ENCODE data around the gene CHRNA1.

The CHRNA1 gene

DNA sequence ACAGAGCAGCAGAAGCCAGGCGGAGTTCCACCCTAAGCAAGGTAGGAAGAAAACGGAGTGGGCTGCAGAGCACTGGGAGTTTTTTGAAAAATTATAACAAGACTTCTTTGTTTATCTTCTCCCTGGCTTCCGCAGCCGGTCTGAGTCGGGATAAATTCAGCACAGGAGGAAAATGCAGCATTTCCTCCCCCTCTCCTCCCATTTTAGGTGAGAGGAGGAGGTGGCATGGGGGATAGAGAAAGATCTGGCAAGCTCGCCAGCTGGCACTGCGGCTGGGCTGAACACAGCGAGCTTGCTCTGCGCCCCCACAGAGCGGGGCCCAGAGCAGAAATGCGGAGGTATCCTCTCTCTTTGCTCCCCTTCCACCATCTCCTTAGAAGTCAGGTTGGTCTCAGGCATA lies 17.7 kb upstream of the CHRNA1 start:
- no peak for DNase-seq

DNA sequence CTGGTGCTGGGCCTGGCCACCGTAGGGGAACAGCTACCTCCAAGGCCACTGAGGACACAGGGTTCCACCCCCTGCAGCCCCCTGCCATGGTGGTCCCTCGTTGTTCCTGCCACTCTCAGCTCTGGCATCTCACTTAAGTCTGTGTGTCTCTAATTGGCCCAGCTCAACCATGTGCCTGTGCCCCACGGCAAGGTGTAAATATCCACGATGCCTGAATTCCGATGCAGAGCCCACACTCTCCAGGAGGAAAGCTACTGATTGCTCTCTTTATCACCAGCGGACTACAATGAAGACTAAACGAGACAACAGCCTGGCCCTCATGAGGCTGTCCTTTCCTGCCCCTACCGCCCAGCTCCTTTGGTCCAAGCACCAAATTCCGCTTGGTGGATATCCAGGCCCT lies 17.0 kb upstream of the CHRNA1 start:
- DNase-seq, result no peak

DNA sequence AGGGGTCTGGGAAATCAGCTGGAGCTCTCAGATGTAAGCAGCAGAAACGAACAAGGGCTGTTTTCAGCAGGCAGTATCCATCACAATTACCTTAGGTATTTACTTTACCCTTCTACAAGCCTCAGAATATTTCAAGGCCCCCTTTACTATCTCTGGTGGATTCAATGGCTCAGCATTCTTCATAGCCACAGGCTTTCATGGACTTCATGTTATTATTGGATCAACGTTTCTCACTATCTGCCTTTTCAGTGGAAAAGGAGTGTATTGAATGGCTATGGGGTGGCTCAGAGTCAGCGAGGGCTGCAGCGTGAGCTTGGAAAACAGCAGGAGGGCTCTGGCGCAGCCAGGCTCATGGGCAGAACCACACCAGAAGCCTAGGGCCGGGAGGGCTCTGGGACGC lies 16.6 kb upstream of the CHRNA1 start:
- DNase-seq, result no peak

DNA sequence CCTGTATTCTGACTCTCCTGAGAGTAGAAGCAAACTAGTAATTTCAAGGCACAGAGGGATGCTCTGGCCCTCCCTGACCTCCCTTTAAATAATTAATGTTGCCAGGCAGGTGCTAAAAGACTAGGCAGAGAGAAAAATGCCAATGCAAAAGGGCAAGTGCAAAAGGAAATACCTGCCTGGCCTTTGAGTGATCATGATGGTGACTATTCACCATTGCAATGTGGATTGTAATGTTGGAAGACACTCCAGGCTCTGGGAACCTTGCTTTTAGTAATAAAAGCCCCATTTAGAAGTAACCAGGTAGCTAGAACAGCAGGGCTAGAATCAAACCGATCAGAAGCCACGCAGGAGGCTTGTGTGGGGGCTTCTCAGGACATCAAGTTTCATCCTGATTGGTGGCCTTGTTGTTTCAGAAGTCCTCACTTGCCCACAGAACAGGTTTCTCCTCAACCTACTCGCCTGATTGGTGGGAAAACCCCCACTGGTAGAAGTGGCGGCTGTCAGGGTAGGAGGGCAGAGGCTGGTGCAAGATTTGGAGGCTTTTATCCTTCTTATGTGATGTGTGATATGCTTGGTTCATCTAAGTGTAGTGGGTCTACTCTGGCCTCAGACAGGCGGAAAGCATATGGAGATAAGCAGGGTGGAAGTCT lies 16.0 kb upstream of the CHRNA1 start:
- DNase-seq, result no peak

DNA sequence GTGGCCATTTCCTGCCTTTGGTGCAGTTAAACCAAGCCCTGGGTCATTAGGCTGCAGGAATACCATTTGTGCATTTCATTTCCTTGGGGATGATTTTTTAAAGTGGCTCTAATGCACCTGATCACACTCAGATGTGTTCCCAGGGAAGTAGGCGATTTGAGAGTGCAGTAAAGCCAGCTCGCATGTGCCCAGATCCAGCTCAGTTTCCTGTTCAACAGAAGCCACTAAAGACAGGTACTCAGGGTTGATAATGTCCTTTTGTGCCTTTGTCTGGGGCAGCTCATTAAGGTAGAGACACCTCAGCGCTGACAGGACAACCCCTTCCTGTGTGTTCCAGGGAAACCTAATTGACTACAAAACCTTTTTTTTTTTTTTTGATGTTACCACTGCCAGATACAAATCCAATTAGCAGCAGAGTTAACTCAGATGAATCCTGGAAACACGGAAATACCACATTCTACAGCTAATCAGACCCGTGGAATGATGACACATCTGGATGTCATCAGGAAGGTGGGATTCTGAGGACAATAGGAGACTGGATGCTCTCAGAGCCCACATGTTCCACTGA lies 15.2 kb upstream of the CHRNA1 start:
- DNase-seq, result peak; percentile 70

DNA sequence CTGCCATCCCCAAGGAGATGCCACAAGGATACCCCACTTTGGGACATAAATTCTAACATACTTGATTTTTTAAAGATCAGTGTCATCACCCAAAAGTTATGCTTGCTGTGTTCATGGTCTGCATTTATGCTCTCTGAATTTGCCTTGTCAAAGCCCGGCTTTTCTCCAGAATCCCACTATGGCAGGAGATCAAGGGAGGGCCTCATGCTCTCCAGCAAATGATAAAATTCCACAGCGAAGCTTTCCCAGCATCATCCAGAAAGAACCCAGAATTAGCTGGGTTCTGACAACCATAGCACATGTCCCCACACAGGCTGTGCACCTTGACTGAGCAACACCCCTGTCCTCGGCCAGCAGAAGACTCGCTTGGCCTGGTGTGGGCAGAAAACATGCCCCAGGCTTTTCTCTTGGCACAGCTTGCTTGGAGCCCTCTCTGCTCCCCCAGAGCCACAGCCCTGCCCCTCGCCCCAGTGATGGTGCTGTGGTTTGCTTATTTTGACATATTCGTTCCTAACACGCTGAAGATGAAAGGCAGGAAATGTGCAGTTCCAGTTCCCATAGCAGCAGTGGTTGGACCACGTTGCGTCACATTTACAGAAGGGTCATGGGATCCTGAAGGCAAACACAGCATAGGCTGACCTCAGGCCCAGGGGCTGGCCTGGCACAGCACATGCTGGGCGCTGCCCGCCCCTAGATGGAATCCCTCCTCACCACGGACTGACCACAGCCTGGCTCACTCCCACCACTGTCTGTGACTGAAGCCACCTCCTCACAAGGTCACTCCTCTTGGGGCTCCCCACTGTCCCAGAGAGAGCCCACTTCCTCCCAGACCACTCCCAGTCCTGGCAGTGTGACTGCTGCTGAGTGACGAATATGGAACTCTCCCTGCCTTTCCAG lies 14.1 kb upstream of the CHRNA1 start:
- peak; percentile 91 for DNase-seq

DNA sequence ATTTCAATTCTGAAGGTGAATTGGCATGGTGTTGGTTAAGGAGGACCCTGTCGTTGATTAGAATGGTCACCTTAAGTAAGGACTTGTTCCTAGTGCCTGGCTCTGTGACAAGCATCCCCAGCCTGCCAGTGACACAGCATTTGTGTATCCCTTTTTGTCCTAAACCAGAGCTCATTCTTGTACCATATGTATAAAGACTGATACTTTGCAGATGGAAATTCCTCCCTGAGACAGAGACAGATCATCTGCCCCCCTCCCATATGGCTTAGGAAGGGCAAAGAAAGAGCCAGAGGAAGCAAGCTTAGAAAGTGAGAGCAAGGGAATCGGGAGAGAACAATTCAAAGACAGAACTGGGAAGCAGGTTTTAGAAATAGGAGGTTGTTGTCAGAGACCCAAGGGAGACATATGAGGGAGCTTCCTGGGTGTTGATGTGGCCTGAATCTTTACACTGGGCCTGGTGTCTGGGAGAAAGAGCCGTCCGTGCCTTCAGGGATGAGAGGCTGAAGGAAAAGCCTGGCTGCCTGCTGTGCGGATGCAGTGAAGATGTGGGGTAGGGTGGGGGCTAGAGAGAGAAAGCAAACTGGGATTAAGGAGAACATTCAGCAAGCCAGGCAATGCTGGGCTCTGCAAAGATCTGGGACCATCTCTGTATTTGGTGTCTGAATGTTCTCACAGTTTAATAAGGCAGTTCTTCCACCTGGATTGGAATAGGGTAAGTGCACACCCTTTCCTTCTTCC lies 13.2 kb upstream of the CHRNA1 start:
- peak; percentile 62 for DNase-seq

DNA sequence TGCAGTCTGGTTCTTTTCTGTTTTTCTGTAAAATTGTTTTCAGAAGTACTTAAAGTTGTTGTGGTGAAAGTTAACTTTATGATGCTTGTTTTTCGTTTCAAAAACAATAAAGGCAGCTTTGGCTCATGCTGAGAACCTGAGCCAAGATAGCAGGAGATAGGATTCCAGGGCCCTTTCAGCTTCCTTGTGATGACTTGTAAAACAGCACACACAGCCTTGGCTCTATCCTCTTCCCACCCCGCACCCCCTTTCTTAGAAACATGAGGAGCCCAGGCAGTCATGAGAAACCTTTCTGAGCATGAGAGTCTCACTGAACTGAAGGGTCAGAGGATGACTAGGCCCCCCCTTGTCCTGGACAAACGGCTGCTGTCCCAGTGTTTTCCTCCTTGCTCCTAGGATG lies 12.4 kb upstream of the CHRNA1 start:
- DNase-seq, result no peak

DNA sequence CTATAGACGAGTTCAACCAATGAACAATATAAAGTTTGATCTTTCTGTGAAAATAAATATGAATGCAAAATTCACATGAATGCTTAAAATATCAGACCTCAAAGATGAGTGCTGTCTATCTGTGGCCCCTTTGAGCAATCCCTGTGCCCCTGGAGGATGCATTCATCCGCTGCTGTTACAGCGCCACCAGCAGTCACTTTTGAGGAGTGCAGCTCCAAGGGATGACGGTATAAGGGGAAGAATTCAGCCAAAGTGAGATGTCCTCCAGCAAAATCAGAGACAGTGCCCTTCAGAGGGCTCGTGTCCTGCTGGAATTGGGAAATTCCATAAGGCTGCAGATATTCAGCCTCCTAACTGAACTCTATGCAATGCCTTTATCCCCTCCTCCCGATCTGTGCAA lies 12.0 kb upstream of the CHRNA1 start:
- DNase-seq, result no peak

DNA sequence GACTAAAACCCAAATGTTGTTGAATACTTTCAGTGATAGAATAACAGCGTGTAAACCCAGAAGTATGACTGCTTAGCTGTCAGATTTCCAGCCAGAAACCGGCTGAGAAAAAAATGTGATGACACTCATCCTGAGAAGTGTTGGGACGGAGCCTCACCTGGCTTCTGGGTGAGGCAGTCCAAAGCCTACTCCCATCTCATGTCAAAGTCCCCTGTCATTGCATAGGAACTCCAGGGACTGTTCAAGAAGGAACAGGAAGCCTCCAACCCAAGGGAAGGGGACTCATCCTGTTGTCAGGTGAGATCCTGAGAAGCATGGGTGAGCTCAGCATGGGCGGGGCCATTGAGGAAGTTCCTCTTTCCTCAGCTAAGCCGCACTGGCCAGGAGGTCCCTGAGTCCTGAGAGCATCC lies 11.3 kb upstream of the CHRNA1 start:
- DNase-seq, result peak; percentile 62

DNA sequence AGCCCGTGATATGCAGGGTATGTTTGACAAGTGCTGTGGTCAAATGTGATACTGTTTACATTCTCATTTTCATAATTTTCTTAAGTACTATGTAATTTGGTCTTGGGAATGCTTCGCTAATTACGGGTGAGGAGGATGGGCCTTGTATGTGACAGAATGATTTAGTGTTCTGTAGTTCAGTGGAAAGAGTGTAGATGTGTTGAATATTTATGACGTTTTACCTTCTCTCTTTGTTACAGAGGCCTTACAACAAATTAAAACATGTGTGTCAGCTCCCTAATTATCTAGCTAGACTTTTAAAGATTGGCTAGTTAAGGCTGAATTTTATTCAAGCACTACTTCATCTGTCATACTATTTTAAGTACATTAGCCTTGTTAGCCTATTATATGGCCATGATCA lies 10.6 kb upstream of the CHRNA1 start:
- DNase-seq, result no peak

DNA sequence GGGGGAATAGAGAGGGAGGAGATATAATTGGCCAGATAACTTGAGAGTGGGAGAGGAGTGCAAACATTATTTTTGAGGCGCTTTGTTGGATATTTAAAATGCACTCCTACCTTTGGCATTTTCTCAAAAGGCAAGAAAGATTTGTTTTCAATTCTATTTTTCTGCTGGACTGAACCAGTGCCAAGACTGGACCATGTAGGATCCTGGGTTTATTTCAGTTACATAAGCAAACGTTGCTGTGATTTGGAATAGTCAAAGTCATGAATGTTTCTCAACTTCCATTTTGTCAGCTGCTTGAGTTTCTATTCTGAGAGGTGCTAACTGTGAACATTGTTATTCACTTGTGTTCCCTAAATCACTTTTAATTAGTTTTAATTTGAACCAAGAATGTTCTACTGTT lies 8.9 kb upstream of the CHRNA1 start:
- DNase-seq, result no peak

DNA sequence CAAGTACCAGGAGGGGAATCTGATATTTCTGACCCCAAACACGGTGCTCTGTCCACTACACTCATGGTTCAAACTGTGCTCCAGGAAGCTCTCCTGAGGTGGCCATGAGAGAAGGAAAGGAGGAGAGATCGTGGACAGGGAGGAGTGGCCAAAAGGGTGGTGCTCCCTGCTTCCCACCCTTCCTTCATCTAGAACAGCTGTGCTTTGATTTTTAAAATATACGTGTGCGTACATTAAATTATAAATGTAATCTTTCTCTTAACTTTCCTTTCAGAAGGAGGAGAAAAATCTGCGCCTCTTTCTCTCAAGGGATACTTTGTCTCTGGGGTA lies 8.2 kb upstream of the CHRNA1 start:
- DNase-seq, result no peak

DNA sequence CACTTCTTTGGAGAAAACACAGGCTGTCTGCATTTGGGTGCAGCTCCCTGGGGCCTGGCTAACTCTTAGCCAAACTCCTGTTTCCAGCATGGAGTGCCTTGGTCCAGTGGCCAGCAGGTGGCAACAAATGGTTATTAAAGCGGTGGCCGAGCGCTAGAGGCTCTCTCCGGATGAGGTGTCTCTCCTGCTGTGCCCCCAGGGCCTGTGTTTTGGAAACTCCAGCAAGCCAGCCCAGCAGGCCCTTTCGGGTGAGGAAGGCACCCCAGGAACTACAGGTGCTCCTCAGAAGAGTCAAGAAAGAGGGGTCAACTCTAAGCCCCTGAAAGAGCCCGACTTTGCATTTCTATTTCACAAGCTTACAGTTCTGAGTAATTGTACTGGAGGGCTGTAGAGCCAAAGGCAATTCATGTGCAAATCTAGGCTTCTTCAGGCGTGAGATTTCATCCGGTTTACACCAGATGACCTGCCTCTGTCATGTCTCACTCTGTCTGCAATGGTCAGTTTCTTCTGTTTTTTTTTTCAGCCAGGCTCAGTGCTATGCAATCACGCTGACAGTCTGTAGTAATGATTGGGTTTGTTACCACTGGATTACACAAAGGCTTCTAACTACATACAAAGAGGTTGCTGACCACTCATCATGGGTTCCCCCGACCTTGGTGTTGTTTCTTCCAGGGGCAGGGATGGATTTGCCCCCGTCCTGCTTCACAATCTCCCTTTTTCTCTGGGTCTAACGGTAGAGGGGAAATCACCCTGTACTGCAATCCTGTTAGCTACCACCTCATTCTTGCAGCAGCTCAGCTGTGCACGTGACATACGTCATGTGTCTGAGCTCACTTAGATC lies 7.6 kb upstream of the CHRNA1 start:
- DNase-seq, result peak; percentile 84

DNA sequence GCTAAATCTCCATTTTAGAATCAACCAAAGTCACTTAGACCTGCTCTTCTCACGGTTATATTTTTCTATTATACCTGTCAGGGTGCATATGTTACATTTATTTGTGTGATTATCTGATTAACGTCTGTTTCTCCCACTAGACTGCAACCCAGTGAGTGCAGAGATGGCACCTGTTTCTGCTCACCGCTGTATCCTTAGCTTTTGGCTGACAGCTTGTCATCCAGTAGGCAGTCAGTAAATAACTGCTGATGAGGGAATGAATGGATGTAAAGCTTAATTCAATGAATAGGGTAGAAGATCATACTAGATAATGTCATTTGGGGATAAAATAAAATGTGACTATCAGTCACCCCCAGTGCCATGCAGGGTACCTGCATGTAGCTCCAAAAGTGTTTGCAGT lies 6.9 kb upstream of the CHRNA1 start:
- DNase-seq, result no peak

DNA sequence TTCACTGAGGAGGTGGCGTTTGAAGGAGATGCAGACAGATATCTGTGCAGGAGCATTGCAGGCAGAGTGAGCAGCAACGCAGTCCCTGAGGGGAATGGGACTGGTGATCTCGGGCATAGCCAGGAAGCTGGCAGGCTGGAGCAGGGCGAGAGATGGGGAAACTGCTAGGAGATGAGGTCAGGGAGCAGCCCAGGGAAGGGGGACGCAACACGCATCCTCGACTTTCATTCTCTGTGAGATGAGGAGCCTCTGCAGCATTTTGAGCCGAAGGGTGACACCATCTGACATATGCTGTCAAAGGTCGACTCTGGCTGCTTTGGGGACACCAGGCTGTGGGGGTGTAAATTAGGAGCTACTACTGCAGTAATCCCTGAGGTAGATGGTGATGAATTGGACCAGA lies 4.3 kb upstream of the CHRNA1 start:
- no peak for DNase-seq

DNA sequence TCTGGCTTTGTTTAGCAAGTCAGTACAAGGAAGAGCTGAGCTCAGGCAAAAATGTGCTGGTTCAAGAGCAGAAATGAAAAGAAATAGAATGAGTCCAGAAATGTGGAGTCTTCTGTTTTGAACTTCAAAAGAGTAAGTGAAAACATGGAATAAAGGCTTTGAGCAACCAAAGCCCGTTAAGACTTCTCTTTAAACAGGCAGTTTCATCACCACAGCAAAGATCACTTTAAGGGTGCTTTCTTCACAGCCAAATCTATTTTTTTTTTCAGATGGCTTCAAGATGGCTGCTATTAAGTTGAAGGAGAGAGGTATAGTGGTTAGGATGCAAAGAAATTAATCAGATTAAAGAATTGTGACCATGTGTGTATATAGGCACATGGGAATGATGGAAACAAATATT lies 2.0 kb upstream of the CHRNA1 start:
- DNase-seq, result no peak

DNA sequence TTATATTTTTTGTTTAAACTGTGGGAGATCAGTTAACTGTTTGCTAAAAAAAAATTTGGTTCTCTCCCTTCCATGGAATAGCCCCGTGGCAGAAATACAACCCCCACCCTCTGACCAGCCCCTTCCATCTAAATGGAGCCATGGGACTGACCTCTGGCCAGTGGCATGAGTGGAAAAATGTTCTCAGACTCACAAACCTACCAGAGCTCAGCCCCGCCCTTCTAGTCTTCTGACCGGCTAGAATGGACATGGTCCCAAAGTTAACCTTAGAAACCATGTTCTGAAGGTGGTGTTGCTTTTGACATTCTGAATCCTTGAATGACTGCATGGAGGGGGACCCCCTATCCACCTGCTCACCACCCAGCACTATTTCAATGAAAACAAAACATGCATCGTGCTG lies 1.3 kb upstream of the CHRNA1 start:
- no peak for DNase-seq

DNA sequence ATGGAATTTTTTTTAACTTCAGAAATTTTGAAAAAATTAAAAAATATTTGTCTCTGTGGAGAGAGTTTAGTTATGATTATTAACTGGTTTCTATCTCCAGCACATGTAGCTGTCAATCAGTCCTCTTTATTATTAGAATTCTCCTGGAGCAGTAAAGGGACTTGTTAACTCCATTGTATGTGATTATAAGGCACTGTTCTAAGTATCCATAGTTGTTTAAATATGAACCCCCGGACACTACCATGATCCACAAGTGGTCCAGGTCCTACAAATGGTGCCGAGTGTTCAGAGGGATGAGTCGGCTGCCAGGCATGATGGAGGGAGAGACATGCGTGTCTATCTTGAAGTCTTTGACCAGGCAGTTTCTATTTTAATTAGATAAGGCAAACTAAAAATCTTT lies 492 bp downstream of the CHRNA1 start:
- DNase-seq, result no peak

DNA sequence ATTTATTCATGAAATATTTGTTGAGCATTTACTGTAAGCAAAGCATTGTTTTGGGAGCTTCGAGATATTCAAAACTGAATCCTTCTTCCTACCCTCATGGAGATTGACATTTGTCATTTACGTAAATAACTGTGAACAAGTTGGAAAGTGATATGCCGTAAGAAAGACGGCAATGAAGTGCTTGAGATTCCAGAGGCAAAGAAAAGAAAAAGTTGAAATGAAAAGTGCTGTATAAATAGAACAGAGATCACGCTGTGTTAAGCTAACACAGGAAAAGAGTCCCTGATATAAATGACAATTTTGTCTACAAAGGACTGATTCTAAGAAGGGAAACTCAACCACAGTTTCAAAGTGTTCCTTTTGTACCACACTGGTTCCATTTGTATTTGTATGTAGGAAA lies 1.8 kb downstream of the CHRNA1 start:
- DNase-seq, result no peak

DNA sequence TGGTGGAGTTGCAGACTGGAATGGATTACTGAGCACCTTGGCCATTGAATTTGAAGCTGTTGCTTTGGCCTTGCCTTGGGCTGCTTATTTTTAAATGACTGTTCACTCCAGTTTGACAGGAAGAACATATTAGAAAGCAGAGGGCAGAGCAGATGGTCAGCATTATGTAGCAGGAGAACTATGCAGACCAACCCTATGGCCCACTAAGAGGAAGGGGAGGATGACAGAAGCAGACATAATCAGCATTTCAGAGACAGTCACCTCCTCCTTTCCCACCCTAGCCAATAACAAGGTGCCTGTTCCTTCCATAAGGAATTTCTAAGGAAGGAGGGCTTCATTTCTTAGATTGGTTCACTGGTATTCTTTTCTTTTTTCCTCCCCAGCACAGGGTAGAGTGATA lies 2.4 kb downstream of the CHRNA1 start:
- DNase-seq, result peak; percentile 42

DNA sequence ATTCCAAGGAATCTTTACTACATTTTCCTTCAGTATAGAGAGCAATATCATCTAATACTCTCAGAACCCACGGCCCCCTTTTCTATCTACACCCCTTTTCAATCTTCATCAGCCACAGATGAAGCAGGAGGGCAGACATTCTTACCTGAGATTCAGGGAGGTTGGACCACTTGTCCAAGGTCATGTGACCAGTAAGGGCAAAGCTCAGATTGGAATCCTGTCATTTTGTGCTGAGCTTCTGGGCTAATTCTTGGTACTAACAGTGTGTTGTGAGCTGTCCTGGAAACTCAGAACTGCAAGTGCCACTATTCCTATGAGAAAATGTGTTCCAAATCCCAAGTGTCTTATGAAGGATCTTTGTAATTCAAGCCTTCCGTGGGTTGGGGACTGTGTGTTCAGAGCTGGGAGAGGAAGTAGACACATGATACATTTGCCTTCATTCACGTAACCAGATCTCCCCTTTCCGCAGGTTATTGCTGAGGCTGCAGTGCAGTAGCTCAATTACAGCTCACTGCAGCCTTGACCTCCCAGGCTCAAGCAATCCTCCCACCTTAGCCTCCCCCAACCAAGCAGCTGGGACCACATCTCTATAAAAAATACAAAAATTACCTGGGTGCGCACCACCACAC lies 3.3 kb downstream of the CHRNA1 start:
- DNase-seq, result no peak

All from fibroblast of skin of scalp (primary cell).